ENCODE measurements around the gene CYB5A.

The CYB5A gene

DNA sequence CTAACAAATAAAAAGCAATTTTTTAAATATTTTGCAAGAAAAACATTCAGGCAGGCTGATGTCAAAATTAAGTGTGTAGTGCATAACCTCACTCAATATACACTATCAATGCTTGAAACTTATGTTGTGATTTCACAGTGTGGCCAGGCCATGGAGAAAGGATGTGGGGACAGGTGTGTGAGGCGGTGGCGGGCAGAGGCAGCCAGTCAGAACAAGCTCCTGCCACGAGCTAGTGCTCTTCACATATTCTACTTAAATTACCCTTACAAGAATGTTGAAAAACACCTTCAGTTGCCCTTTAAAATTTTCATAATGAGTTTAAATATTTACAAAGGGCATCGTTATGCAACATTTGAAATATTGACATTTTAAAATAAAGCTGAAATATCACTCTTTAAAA is 43.2 kb downstream of the CYB5A start:
- Histone ChIP-seq H3K36me3 (replicated peaks) (no peaks in the 10 kb centered on the region), H3K27ac (peak overlapping the region; percentile 77), H3K4me3 (ENCODE audit: low read depth, low read length) (no peak overlapping the region), H3K27me3 (replicated peaks) (no peaks in the 10 kb centered on the region)
- no peak for DNase-seq
- TF ChIP-seq, protein P1, sequence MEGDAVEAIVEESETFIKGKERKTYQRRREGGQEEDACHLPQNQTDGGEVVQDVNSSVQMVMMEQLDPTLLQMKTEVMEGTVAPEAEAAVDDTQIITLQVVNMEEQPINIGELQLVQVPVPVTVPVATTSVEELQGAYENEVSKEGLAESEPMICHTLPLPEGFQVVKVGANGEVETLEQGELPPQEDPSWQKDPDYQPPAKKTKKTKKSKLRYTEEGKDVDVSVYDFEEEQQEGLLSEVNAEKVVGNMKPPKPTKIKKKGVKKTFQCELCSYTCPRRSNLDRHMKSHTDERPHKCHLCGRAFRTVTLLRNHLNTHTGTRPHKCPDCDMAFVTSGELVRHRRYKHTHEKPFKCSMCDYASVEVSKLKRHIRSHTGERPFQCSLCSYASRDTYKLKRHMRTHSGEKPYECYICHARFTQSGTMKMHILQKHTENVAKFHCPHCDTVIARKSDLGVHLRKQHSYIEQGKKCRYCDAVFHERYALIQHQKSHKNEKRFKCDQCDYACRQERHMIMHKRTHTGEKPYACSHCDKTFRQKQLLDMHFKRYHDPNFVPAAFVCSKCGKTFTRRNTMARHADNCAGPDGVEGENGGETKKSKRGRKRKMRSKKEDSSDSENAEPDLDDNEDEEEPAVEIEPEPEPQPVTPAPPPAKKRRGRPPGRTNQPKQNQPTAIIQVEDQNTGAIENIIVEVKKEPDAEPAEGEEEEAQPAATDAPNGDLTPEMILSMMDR (IDR thresholded peaks at IDR 0.05; ENCODE audit: low read depth, low read length, missing control alignments): no peak
- in situ Hi-C loops (cut with HindIII; ENCODE audit: low pct_ligation_motif_present, low sequenced_read_pairs): no loop called here

DNA sequence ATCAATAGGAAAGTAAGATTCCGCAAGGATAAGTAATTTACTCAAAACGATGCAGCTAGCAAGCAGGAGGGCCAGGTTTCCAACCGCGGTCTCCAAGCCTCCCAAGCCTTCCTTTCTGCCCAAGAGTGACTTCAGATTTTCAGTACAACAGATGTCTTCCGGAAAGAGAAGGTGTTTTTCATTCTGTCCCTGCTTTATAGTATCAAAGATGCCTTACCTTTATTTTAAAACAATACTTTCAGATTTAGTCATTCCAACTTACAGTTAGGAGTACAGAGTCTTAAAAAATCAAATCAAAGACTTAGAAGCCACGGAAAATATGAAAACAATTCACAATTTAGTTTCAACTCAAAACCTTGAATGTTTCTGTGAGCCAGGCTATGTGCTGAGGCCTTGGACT is 43.6 kb downstream of the CYB5A start:
- in situ Hi-C loops (cut with HindIII; ENCODE audit: low pct_ligation_motif_present, low sequenced_read_pairs): no loop called here
- no peak for DNase-seq
- H3K36me3 ChIP-seq (replicated peaks): no peaks in the 10 kb centered on the region
- no peak overlapping the region for H3K4me3 ChIP-seq (ENCODE audit: low read depth, low read length)
- TF ChIP-seq, protein P1 (IDR thresholded peaks at IDR 0.05; ENCODE audit: low read depth, low read length, missing control alignments): no peak
- H3K27ac ChIP-seq: no peak overlapping the region
- no peaks in the 10 kb centered on the region for H3K27me3 ChIP-seq (replicated peaks)

DNA sequence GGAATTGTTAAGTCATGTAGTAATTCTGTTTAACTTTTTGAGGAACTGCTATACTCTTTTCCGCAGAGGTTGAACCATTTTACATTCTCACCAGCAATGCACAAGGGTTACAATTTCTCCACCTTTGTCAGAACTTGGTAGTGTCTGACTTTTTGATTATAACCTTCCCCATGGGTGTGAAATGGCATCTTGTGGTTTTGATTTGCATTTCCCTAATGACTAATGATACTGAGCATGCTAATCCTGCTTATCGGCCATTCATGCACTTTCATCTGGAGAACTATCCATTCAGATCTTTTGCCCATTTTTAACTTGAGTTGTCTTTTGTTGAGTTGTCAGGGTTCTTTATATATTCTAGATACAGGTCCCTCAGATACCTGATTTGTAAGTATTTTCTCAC is 47.2 kb downstream of the CYB5A start:
- Histone ChIP-seq H3K4me3 (ENCODE audit: low read depth, low read length) (no peak overlapping the region), H3K27me3 (replicated peaks) (no peaks in the 10 kb centered on the region), H3K27ac (no peak overlapping the region), H3K36me3 (replicated peaks) (no peaks in the 10 kb centered on the region)
- no peak for DNase-seq
- in situ Hi-C loops (cut with HindIII; ENCODE audit: low pct_ligation_motif_present, low sequenced_read_pairs): no loop called here
- TF ChIP-seq, protein P1 (IDR thresholded peaks at IDR 0.05; ENCODE audit: low read depth, low read length, missing control alignments): no peak

DNA sequence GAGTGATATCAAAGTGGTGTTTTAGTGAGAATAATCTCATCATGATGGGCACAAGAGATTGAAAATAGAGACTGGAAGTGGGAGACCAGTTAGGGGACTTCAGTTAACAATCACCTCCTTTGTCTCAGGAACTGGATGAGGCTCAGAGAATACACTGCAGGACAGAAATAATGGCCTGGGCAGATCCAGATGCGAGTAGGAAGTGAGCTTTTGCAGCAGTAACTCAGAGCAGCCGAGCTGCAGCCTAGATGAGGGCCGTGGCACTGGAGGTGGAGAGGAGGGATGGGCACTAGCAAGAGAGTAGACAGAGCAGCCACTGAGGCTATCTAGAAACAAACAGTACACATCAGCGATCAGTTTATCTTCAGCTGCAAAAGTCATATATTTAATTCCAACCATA is 48.6 kb downstream of the CYB5A start:
- H3K4me3 ChIP-seq (ENCODE audit: low read depth, low read length): no peak overlapping the region
- TF ChIP-seq, protein P1 (IDR thresholded peaks at IDR 0.05; ENCODE audit: low read depth, low read length, missing control alignments): no peak
- H3K36me3 ChIP-seq (replicated peaks): no peaks in the 10 kb centered on the region
- DNase-seq: no peak
- H3K27ac ChIP-seq: no peak overlapping the region
- no peaks in the 10 kb centered on the region for H3K27me3 ChIP-seq (replicated peaks)
- in situ Hi-C loops (cut with HindIII; ENCODE audit: low pct_ligation_motif_present, low sequenced_read_pairs): no loop called here

DNA sequence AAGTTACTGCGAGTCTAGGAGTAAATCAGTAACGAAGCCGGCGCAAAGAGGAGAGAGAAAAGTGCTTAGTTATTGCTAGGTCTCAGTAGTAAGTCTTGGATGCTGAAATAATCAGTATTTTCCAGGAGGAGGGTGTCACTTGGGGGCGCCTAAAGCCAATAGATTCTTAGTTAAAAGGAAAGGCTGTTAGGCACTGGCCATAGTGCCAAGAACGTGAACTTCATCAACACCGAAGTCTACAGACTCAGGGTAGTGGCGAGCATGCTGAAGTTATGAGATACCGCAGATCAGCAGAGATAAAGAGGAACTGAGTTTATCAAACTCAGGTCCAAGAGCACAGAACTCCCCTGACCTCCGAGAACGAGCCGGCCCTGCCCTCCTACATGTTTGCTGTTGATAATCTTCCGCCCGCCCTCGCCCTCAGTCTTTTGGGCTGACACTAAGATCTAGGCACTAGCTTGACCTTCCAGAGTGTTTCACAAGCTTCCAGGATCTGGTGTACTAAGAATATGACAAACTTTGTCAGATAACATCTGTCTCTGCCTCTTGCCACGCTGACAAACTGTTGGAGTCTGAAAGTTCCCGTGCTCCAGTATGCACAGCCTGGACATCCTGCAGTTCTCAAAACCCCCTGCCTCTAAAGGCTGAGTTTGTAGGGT is 49.2 kb downstream of the CYB5A start:
- Histone ChIP-seq H3K4me3 (ENCODE audit: low read depth, low read length) (no peak overlapping the region), H3K27ac (no peak overlapping the region), H3K27me3 (replicated peaks) (no peaks in the 10 kb centered on the region), H3K36me3 (replicated peaks) (no peaks in the 10 kb centered on the region)
- DNase-seq: no peak
- TF ChIP-seq, protein P1 (IDR thresholded peaks at IDR 0.05; ENCODE audit: low read depth, low read length, missing control alignments): no peak
- in situ Hi-C loops (cut with HindIII; ENCODE audit: low pct_ligation_motif_present, low sequenced_read_pairs): no loop called here

DNA sequence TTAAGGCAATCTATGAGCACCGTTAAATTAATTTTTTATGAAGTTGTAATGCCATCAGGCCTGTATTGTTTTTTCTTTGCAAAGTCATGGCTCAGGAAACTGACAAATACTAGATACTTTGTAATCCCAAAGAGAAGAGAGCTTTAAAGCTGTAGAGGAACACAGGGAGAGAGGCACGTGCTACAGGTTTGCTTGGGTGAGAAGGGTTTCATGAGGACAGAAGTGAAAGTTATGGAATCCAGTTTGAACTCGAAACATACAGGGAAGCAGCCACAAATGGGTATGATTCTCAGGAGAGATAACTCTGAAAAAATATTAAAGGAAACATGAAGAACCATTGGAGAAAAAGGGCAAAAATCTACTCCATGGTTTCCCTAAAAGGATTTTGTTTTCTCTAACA is 49.8 kb downstream of the CYB5A start:
- no peaks in the 10 kb centered on the region for H3K36me3 ChIP-seq (replicated peaks)
- no peak overlapping the region for H3K4me3 ChIP-seq (ENCODE audit: low read depth, low read length)
- H3K27ac ChIP-seq: no peak overlapping the region
- TF ChIP-seq, protein P1 (IDR thresholded peaks at IDR 0.05; ENCODE audit: low read depth, low read length, missing control alignments): no peak
- H3K27me3 ChIP-seq (replicated peaks): no peaks in the 10 kb centered on the region
- in situ Hi-C loops (cut with HindIII; ENCODE audit: low pct_ligation_motif_present, low sequenced_read_pairs): no loop called here
- no peak for DNase-seq

Measured in brain microvascular endothelial cell (primary cell).